GM19043 (cell line): ENCODE results near the gene ESD.
"Not testable (repeated sequence)": the region's sequence is repeated elsewhere in the genome, so short reads cannot be mapped to it uniquely, and the experiment has no call there.

ENCODE experiments used
- ATAC-seq: cut with Tn5 transposase; IDR thresholded peaks from one replicate; pipeline ENCODE4 v1.9.1; 2021; ENCODE audit warnings: low read depth; ENCODE audit not compliant: unreplicated experiment

Gene ESD

GRCh38 chr13:46796129-46796514, 839 bp downstream of the ESD start:
- no peak for ATAC-seq

GRCh38 chr13:46795321-46795720, 1.6 kb downstream of the ESD start:
- no peak for ATAC-seq

- no peak for ATAC-seq
These were observed 13.5 kb downstream of the ESD start for GRCh38 chr13:46783504-46783903.

GRCh38 chr13:46782691-46783090, 14.3 kb downstream of the ESD start:
- ATAC-seq, result no peak

GRCh38 chr13:46782066-46782465, 14.9 kb downstream of the ESD start:
- no peak for ATAC-seq

GRCh38 chr13:46778890-46779289, 18.1 kb downstream of the ESD start:
- no peak for ATAC-seq

GRCh38 chr13:46778095-46778494, 18.9 kb downstream of the ESD start:
- ATAC-seq, result no peak

- ATAC-seq, result no peak
These were observed 21.4 kb downstream of the ESD start for GRCh38 chr13:46775385-46776107.

- no peak for ATAC-seq
These were observed 23.4 kb downstream of the ESD start for GRCh38 chr13:46773541-46773940.

- ATAC-seq, result no peak
These were observed 25.3 kb downstream of the ESD start for GRCh38 chr13:46771693-46772092.

- not testable (repeated sequence) for ATAC-seq
These were observed 27.0 kb downstream of the ESD start for GRCh38 chr13:46769925-46770324.

- no peak for ATAC-seq
These were observed 35.1 kb downstream of the ESD start for GRCh38 chr13:46761866-46762265.

- ATAC-seq, result no peak
These were observed 35.8 kb downstream of the ESD start for GRCh38 chr13:46761174-46761573.

- ATAC-seq, result no peak
These were observed 37.1 kb downstream of the ESD start for GRCh38 chr13:46759846-46760245.

GRCh38 chr13:46757640-46758039, 39.3 kb downstream of the ESD start:
- ATAC-seq, result no peak

GRCh38 chr13:46756977-46757376, 40.0 kb downstream of the ESD start:
- ATAC-seq, result no peak

GRCh38 chr13:46755508-46755907, 41.5 kb downstream of the ESD start:
- not testable (repeated sequence) for ATAC-seq

- no peak for ATAC-seq
These were observed 42.1 kb downstream of the ESD start for GRCh38 chr13:46754812-46755211.

GRCh38 chr13:46753917-46754316, 43.0 kb downstream of the ESD start:
- ATAC-seq, result no peak

- no peak for ATAC-seq
These were observed 43.8 kb downstream of the ESD start for GRCh38 chr13:46753137-46753536.

GRCh38 chr13:46751811-46752635, 44.9 kb downstream of the ESD start:
- ATAC-seq, result peak; percentile 71

GRCh38 chr13:46749951-46750350, 47.0 kb downstream of the ESD start:
- ATAC-seq, result no peak
